Immature natural killer cell (primary cell): ENCODE measurements around the gene SMTNL2. TPM values are rescaled to one million over a fixed set of nuclear protein-coding genes. Genes with fewer than 3 reads are reported as not detected.

Experiments
- polyA plus RNA-seq, 3 donors: library from polyadenylated mRNA; unstranded; fragments of 300-500 nt; fragmentation: Illumina TruSeq; gene quantifications; one replicate each; pipeline ENCODE4 v1.2.3, GENCODE V29; 2021

Gene SMTNL2
- polyA plus RNA-seq, 3 donors from 2014 or later, result not detected

Other genes starting within 250 kb of the SMTNL2 start
- 10 to 100 TPM; 48.1 to 84.7 (median 69.3) TPM for gene UBE2G1, start 217.9 kb upstream of the SMTNL2 start, polyA plus RNA-seq
- 1 to 10 TPM; 2.7 to 7.3 (median 2.8) TPM for gene SPNS3, start 150.6 kb upstream of the SMTNL2 start, polyA plus RNA-seq
- under 1 TPM in 1 of 3 donors, not detected in 2; 0.26 TPM for gene SPNS2, start 85.6 kb upstream of the SMTNL2 start, polyA plus RNA-seq
- gene MYBBP1A, start 29.1 kb upstream of the SMTNL2 start, polyA plus RNA-seq, result 10 to 100 TPM in 1 of 3 donors, 1 to 10 TPM in 2; 3.5 to 21.9 (median 7.2) TPM
- gene GGT6, start 24.0 kb upstream of the SMTNL2 start, polyA plus RNA-seq, result not detected
- not detected for gene ALOX15, start 57.1 kb downstream of the SMTNL2 start, polyA plus RNA-seq
- gene PELP1, start 119.6 kb downstream of the SMTNL2 start, polyA plus RNA-seq, result 10 to 100 TPM in 1 of 3 donors, 1 to 10 TPM in 2; 3.8 to 11.1 (median 4.6) TPM
- 10 to 100 TPM; 46.0 to 70.9 (median 60.4) TPM for gene ARRB2, start 126.1 kb downstream of the SMTNL2 start, polyA plus RNA-seq
- 10 to 100 TPM; 26.2 to 52.1 (median 37.6) TPM for gene MED11, start 146.9 kb downstream of the SMTNL2 start, polyA plus RNA-seq
- not detected for gene ZMYND15, start 155.3 kb downstream of the SMTNL2 start, polyA plus RNA-seq
- 1 to 10 TPM; 1.1 to 2.2 (median 1.1) TPM for gene CXCL16, start 155.4 kb downstream of the SMTNL2 start, polyA plus RNA-seq
- not detected for gene TM4SF5, start 187.4 kb downstream of the SMTNL2 start, polyA plus RNA-seq
- not detected for gene VMO1, start 201.8 kb downstream of the SMTNL2 start, polyA plus RNA-seq
- under 1 TPM in 2 of 3 donors, not detected in 1; 0.57 to 0.74 TPM for gene GLTPD2, start 204.4 kb downstream of the SMTNL2 start, polyA plus RNA-seq
- 100 to 1,000 TPM; 327 to 701 (median 348) TPM for gene PSMB6, start 211.6 kb downstream of the SMTNL2 start, polyA plus RNA-seq
- 1 to 10 TPM in 1 of 3 donors, under 1 TPM in 1, not detected in 1; 0.78 to 2.0 TPM for gene PLD2, start 222.6 kb downstream of the SMTNL2 start, polyA plus RNA-seq
- 10 to 100 TPM in 1 of 3 donors, 1 to 10 TPM in 2; 2.0 to 13.5 (median 3.8) TPM for gene MINK1, start 248.8 kb downstream of the SMTNL2 start, polyA plus RNA-seq